ENCODE measurements around the gene SPRR1A. TPM values are rescaled to one million over a fixed set of nuclear protein-coding genes. Genes with fewer than 3 reads are reported as not detected.

The SPRR1A gene
- total and polyA plus RNA-seq, 10 of the 15 experiments (the other 5 are each of a cell fraction or from before 2014, with no cell fraction given) = not detected

DNA sequence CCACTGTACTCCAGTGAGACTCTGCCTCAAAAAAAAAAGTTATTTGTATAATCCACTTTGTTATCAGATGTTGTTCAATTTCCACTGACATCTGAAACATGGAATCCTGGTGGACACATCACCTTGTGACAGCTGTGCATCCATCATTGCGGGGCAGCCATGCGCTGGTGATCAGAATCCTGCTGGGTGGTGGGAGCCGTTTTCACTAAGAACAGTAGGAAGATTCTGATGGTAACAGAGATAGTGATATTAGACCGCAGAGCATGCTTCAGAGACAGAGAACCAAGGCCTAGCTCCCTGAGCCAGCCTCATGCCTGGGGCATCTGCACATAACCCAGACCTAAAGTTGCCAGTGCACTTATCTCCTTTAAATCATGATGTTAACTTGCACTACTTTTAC is 14.6 kb downstream of the SPRR1A start:
- BruUV-seq (replicated peaks) = no TSS peak
- SMC1A ChIA-PET (ENCODE audit: uncharacterized antibody, unreplicated experiment) = no interaction called here
- in situ Hi-C loops (cut with MboI) = no loop called here
- no peaks in the 10 kb centered on the region for H3K4me1 ChIP-seq (ENCODE audit: control insufficient read depth, insufficient read depth, low read length)
- CTCF ChIA-PET = no interaction called here
- no peak overlapping the region for H3K9ac ChIP-seq (ENCODE audit: control insufficient read depth, insufficient read depth, low read length)
- RAD21 ChIA-PET (ENCODE audit: unreplicated experiment) = no interaction called here
- DNase-seq (ENCODE audit: low read depth, low spot score) (no peak), FAIRE-seq (no peak), ATAC-seq (no peak)
- intact Hi-C loops (cut with micrococcal nuclease; ENCODE audit: unreplicated experiment) = no loop called here
- no peaks in the 10 kb centered on the region for H3K9me3 ChIP-seq (replicated peaks; ENCODE audit: control insufficient read depth, insufficient read depth, low read length)
- no peak overlapping the region for H3K27ac ChIP-seq (ENCODE audit: control insufficient read depth, insufficient read depth)
- H4K20me1 ChIP-seq (ENCODE audit: control insufficient read depth, insufficient read depth) = no peaks in the 10 kb centered on the region
- TF ChIP-seq MEF2B (IDR thresholded peaks at IDR 0.05; ENCODE audit: partially characterized antibody, poor library complexity, severe bottlenecking) = no peak
- no peak for TF ChIP-seq NFYA (IDR thresholded peaks at IDR 0.05; ENCODE audit: borderline replicate concordance, low read depth, low read length)
- no peak for TF ChIP-seq LARP7 (IDR thresholded peaks at IDR 0.05)
- TF ChIP-seq ZBED1 (IDR thresholded peaks at IDR 0.05; ENCODE audit: borderline replicate concordance) = no peak
- no peak for TF ChIP-seq RUNX3 (IDR thresholded peaks at IDR 0.05; ENCODE audit: low read length)
- no peak for TF ChIP-seq ZNF217 (IDR thresholded peaks at IDR 0.05)
- TF ChIP-seq, protein P1, sequence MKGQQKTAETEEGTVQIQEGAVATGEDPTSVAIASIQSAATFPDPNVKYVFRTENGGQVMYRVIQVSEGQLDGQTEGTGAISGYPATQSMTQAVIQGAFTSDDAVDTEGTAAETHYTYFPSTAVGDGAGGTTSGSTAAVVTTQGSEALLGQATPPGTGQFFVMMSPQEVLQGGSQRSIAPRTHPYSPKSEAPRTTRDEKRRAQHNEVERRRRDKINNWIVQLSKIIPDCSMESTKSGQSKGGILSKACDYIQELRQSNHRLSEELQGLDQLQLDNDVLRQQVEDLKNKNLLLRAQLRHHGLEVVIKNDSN (IDR thresholded peaks at IDR 0.05; ENCODE audit: borderline replicate concordance, extremely low read length, insufficient read depth, low read depth, low read length) = no peak
- TF ChIP-seq, protein P2, sequence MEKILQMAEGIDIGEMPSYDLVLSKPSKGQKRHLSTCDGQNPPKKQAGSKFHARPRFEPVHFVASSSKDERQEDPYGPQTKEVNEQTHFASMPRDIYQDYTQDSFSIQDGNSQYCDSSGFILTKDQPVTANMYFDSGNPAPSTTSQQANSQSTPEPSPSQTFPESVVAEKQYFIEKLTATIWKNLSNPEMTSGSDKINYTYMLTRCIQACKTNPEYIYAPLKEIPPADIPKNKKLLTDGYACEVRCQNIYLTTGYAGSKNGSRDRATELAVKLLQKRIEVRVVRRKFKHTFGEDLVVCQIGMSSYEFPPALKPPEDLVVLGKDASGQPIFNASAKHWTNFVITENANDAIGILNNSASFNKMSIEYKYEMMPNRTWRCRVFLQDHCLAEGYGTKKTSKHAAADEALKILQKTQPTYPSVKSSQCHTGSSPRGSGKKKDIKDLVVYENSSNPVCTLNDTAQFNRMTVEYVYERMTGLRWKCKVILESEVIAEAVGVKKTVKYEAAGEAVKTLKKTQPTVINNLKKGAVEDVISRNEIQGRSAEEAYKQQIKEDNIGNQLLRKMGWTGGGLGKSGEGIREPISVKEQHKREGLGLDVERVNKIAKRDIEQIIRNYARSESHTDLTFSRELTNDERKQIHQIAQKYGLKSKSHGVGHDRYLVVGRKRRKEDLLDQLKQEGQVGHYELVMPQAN (conservative IDR thresholded peaks at IDR 0.05) = no peak
- no peak for TF ChIP-seq SMAD1 (IDR thresholded peaks at IDR 0.05; ENCODE audit: low read depth, partially characterized antibody)
- TF ChIP-seq GATAD2B (conservative IDR thresholded peaks at IDR 0.05; ENCODE audit: low read depth) = no peak
- no peak for TF ChIP-seq STAT3 (IDR thresholded peaks at IDR 0.05; ENCODE audit: low read depth, low read length)
- TF ChIP-seq, protein P3, sequence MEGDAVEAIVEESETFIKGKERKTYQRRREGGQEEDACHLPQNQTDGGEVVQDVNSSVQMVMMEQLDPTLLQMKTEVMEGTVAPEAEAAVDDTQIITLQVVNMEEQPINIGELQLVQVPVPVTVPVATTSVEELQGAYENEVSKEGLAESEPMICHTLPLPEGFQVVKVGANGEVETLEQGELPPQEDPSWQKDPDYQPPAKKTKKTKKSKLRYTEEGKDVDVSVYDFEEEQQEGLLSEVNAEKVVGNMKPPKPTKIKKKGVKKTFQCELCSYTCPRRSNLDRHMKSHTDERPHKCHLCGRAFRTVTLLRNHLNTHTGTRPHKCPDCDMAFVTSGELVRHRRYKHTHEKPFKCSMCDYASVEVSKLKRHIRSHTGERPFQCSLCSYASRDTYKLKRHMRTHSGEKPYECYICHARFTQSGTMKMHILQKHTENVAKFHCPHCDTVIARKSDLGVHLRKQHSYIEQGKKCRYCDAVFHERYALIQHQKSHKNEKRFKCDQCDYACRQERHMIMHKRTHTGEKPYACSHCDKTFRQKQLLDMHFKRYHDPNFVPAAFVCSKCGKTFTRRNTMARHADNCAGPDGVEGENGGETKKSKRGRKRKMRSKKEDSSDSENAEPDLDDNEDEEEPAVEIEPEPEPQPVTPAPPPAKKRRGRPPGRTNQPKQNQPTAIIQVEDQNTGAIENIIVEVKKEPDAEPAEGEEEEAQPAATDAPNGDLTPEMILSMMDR (IDR thresholded peaks at IDR 0.05 in 2 of 3, conservative IDR thresholded peaks at IDR 0.05 in 1 of 3; ENCODE audit: control insufficient read depth in 2 of 3, extremely low read depth in 1 of 3, insufficient read depth in 1 of 3, low read depth in 3 of 3, low read length in 3 of 3) = no peak
- TF ChIP-seq MTA3 (IDR thresholded peaks at IDR 0.05; ENCODE audit: borderline replicate concordance, low read length) = no peak
- TF ChIP-seq TCF3 (IDR thresholded peaks at IDR 0.05; ENCODE audit: borderline replicate concordance, insufficient read depth, low read depth, low read length) = no peak
- no peak for TF ChIP-seq NR2F1 (conservative IDR thresholded peaks at IDR 0.05)
- 20% methylated on average over 4 of the region's 4 CpGs for WGBS (ENCODE audit: insufficient coverage, insufficient replicate concordance, low lambda C conversion rate, missing lambda C conversion rate)
- H3K4me3 ChIP-seq = no peak overlapping the region
- POLR2A ChIA-PET = no interaction called here
- H3K4me2 ChIP-seq (ENCODE audit: control insufficient read depth, insufficient read depth) = no peak overlapping the region
- H2AFZ ChIP-seq (ENCODE audit: control insufficient read depth, low read depth, low read length) = no peak overlapping the region
- no peaks in the 10 kb centered on the region for H3K36me3 ChIP-seq (ENCODE audit: control insufficient read depth in 2 of 2, insufficient read depth in 2 of 2, low read length in 1 of 2)
- no peaks in the 10 kb centered on the region; a peak in 1 of 4 replicates for H3K27me3 ChIP-seq (replicated peaks in 1 of 2; ENCODE audit: control insufficient read depth in 2 of 2, insufficient read depth in 2 of 2, low read length in 1 of 2)
- no peaks in the 10 kb centered on the region for H3K79me2 ChIP-seq (ENCODE audit: control insufficient read depth, insufficient read depth, low read length)

Measured in GM12878 (cell line).